Raji (cell line): ENCODE data around the gene SNED1.

Experiments used
- POLR2A ChIP-seq: IDR thresholded peaks from 2 replicates; pipeline ENCODE4 v1.6.1; 2011; ENCODE audit warnings: low read depth, low read length, control low read depth; ENCODE audit not compliant: insufficient read depth

SNED1 gene

DNA sequence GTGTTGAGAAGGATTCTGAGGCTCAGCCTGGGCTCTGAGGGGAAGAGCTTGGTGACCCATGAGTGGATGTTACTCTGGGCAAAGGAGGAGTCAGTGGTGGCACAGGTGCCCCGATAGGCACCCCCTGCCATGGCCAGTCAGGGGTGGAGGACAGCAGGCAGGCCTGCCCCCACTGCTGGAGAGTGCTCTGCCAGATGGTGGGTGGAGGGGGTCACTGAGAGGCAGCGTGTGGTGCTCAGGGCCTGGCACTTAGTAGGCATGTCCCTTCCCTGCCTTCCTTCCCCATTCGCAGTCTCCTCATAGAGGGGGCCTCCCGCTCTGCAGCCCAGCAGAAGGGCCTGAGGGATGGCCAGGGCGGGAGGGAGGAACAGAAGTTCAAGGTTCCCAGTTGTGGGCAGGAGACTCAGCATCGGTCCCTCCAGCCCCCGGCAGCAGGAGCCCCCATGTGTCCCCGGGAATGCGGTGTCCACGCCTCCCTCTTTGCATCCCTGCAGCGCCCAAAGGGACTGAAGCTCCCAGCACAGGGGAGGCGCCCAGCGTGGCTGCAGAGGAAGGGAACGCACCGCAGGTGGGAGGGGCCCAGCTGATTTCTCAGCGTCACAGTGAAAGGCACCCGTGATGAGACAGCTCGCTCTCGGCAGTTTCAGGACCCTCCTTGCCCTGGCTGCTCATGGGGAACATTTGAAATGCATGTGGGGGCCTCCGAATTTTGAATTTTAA, 5.7 kb upstream of the SNED1 start:
- no peak for TF ChIP-seq POLR2A

GRCh38 chr2:240993446-240994170, 4.8 kb upstream of the SNED1 start:
- TF ChIP-seq POLR2A = no peak

DNA sequence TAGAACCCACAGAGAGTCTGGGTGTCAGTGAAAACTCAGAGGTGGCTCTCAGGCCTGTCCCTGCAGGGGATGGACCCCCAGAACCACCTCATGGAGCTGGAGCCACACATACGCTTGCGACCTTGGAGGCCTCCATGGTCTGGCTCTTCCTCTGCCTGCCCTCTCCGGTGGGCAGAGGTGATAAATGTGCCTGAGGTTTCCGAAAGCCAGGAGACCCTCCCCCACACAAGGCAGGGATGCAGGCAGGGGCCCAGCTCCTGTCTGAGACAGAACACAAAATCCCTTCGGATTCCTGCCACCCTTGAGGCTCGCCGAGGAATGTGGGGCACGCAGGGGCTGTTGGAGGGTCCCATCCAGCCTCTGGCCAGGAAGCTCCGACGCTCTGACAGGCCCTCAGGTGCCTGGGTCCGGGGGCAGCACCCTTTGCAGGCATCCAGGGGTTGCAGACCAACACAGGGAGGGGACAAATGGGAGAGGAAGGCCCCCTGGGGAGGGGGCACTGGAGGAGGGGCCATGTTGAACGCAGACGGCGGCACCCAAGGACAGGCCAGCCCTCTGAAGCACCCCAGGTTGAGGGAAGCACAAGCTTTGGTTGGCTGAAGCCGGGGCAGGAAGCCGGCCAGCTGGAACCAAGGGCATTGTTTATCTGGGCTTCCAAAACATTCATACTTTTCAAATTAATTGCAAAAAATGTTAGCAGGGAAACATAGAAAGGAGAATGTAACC, 4.1 kb upstream of the SNED1 start:
- TF ChIP-seq POLR2A = no peak

- TF ChIP-seq POLR2A = no peak
These were observed 3.1 kb upstream of the SNED1 start for GRCh38 chr2:240995041-240996021.

GRCh38 chr2:240996161-240996833, 2.1 kb upstream of the SNED1 start:
- no peak for TF ChIP-seq POLR2A

- no peak for TF ChIP-seq POLR2A
These were observed 1.6 kb upstream of the SNED1 start for GRCh38 chr2:240996834-240997140.

DNA sequence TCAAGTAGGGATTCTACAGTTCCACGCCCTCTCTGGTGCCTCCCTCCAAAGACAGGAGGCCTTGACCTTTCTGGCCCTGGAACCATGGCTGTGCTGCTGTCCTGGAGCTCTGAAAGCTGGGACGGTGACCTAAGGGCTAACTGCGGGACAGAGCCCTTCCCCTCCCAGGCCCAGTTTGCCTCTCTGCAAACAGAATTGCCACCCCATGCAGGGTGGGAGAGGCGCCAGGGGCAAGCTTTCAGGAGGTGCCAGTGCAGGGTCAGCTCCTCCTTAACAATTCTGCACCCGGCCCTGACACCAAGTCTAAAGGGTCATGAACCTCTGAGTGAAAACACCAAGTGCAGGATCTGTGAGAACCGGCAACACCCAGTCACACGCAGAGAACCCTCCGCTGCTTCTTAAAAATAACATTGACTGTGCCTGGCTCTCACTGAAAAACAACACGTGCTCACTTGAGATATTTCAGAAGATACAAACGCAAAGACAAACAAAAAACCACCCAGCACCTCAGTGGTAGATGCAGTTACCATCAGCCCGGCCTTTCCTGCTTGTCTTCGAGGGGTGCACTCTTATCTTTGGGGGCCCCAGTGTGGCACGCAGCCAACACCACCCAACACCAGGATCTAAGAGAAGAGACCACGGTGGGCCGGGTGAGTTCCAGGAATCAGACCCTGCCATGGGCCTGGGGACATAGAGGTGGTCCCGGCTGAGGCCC, 1.1 kb upstream of the SNED1 start:
- TF ChIP-seq POLR2A = no peak

GRCh38 chr2:240998706-240998994, 232 bp downstream of the SNED1 start:
- TF ChIP-seq POLR2A = no peak

DNA sequence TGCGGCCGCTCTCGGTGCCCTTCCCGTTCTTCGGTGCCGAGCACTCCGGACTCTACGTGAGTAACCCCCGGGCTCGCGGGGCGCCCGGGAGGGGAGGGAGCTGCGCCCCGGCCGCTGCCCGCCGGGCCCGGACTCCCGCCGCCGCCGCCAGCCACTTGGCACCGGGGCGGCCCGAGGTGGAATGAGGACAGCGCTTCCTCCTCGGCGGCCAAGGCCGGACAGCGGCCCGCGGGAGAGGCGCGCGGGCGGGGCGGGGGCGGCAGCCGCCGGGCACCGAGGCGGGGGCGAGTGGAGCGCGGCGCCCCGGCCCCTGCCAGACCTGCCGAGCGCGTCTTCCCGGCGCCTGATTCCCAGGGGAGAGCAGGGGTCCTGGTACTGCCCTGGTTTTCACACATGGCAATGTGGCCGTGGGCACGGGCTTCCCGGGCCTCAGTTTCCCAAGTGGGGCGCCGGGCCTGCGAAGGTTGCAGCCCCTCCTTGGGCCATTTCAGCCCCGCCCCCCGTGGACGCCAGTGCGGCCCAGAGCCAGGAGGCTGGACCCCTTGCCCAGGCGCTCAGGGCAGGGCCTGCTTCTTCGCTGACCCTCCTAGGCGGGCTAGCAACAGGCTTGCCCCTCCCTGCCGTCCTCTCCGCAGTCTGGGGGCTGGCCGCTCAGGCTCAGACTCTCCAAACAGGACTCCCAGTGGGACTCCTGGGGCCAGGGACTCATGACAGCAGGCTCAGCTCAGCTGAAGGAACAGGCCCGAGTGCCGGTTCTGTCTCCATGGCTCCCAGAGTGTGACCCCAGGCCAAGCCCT, 775 bp downstream of the SNED1 start:
- no peak for TF ChIP-seq POLR2A

GRCh38 chr2:240999873-241000541, 1.6 kb downstream of the SNED1 start:
- TF ChIP-seq POLR2A = no peak

- TF ChIP-seq POLR2A = no peak
These were observed 2.5 kb downstream of the SNED1 start for GRCh38 chr2:241000831-241001321.

DNA sequence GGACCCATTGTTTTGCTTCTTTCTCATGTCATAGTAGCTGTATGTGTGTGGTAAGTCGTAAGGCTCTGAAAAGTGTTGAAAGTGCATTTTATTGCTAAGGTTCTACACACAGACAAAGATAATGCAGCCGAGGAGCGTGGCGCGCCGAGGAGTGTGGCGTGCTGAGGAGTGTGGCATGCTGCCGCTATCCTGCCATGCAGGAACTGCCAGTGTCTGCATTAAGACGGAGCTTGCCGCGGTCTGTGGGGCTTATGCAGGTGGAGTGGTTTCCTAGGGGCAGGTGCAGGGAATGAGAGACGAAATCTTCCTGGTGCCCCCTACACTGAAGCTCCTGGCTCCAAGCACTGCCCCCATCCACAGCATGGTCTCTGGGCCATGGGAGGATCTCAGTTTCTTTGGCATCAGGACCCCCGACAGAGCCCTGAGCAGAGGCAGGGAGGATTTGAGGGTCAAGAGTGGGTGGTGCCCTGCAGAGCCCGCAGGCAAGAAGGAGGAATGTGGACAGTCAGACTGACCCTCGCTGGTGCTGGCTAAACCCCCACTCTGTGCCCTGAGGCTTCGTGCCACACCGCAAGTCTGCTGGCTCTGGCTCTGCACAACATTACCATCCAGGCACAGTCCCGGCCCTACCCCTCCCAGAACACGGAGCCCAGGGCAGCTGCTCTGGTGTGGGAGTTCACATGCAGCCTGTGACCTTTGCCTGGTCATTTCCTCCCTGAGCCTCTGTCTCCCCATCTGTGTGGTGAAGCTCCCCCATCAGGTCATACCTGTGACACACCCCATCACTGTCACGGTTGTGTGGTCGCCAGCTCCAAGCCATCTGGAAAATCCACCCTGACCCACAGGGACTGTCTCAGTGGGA, 3.2 kb downstream of the SNED1 start:
- no peak for TF ChIP-seq POLR2A
